Loucy (cell line): ENCODE results near the gene UNK.

Experiments used
- CTCF ChIP-seq: fragments of 200-600 bp; sonication (generic); conservative IDR thresholded peaks from 2 replicates; pipeline ENCODE4 v1.5.1; 2014; ENCODE audit warnings: mild to moderate bottlenecking, antibody characterized with exemption, low read length
- EZH2phosphoT487 ChIP-seq: fragments of 200-600 bp; IDR thresholded peaks from 2 replicates; pipeline ENCODE4 v1.6.1; 2018; ENCODE audit warnings: antibody characterized with exemption, mild to moderate bottlenecking, moderate library complexity, borderline replicate concordance

GRCh38 chr17:75817571-75817970 lies 33.0 kb downstream of the UNK start:
- TF ChIP-seq EZH2phosphoT487 (no peak), CTCF (no peak)
